GM21390 (cell line): ENCODE measurements around the gene DUSP5.
"Not testable (repeated sequence)": the region's sequence is repeated elsewhere in the genome, so short reads cannot be mapped to it uniquely, and the experiment has no call there.

Source experiments
- ATAC-seq: cut with Tn5 transposase; IDR thresholded peaks from one replicate; pipeline ENCODE4 v1.9.1; 2021; ENCODE audit not compliant: unreplicated experiment

Gene DUSP5

GRCh38 chr10:110512461-110513187, 14.9 kb downstream of the DUSP5 start:
- ATAC-seq = no peak

GRCh38 chr10:110513949-110514348, 16.2 kb downstream of the DUSP5 start:
- no peak for ATAC-seq

DNA sequence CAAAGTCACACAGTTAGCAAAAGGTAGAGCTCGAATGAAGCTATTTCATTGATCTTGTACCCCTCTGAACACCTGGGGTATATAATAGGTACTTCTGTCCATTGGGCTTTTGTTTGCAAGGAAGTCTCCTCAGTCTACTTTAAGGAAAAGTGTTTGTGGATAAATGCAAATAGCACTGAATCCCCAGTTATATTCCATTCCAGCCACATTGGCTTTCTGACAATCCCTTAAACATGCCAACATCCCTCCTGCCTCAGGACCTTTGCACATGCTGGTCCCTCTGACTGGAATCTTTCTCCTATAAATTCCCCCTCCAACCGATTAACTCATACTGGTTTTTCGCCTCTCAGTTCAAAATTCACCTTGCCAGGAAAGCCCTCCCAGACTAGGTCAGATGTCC, 17.1 kb downstream of the DUSP5 start:
- no peak for ATAC-seq

DNA sequence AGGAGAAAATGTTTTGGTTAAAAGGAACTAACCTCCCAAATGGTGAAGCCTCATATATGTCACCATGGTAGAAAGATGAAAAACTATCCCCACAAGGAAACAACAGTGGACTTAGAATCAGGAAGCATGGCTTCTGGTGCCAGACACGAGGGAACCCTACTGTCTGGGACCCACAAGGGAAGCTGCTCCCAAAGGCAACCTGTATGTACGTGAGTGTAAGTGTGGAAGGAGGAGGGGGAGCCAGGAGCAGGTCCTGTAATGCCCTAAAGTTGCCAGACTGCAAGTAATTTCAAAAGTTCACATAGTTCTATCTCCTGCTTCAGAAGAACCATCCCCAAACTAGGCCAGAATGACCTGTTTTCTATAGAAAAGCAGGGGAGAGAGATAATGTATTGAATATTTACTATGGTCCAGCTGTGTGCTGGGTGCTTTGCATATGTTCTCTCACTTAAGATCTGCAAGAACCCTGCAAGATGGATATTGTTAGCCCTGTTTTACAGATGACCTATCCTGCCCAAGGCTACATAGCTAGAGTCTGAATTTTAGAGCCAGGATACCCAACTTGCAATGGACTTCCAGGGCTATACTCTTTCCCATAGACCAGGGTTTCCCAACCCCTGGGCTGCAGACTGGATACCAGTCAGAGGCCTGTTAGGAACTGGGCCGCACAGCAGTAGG, 19.2 kb downstream of the DUSP5 start:
- no peak for ATAC-seq

GRCh38 chr10:110522365-110522988, 24.8 kb downstream of the DUSP5 start:
- no peak for ATAC-seq

DNA sequence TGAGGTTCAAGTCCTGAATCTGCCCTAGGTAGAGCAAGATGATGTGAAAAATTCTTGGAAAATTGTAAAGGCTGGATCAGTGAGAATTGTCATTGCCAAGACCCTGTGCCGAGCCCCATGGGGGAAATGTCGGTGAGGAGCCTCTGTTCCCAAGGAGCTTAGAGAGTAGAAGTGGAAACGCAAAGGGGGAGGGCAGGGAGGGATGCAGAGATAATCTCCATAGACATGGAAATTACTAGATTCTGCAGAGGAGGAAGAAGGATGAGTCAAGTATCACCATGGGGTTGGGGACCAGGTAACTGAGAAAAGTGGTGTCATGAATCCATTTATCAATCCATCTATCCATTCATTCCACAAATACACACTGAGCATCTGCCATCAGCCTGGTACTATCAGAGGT, 26.0 kb downstream of the DUSP5 start:
- ATAC-seq = no peak

GRCh38 chr10:110524179-110524858, 26.6 kb downstream of the DUSP5 start:
- no peak for ATAC-seq

GRCh38 chr10:110524859-110525232, 27.1 kb downstream of the DUSP5 start:
- ATAC-seq = no peak

GRCh38 chr10:110525349-110526260, 27.9 kb downstream of the DUSP5 start:
- no peak for ATAC-seq

DNA sequence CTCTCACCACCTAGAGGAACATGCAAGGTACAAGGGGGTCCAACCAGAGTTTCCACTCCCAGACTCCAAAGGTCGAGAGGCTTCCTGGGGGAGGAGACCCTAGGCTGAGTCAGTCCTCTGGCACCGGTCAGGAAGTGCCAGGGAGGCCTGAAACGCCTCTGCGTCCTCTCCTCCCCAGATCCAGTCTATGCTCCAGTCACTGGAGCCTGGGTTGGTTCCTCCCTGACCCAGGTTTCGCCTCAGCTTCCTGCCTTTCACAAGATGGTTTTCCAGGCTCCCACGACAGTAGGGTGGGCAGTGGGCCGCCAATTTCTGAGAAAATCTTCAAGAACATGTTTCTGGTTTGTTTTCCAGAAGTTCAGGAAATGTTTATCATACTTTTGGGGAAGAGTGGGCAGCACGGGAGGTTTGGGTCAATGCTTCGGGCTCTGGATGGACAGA, 30.0 kb downstream of the DUSP5 start:
- ATAC-seq = no peak

DNA sequence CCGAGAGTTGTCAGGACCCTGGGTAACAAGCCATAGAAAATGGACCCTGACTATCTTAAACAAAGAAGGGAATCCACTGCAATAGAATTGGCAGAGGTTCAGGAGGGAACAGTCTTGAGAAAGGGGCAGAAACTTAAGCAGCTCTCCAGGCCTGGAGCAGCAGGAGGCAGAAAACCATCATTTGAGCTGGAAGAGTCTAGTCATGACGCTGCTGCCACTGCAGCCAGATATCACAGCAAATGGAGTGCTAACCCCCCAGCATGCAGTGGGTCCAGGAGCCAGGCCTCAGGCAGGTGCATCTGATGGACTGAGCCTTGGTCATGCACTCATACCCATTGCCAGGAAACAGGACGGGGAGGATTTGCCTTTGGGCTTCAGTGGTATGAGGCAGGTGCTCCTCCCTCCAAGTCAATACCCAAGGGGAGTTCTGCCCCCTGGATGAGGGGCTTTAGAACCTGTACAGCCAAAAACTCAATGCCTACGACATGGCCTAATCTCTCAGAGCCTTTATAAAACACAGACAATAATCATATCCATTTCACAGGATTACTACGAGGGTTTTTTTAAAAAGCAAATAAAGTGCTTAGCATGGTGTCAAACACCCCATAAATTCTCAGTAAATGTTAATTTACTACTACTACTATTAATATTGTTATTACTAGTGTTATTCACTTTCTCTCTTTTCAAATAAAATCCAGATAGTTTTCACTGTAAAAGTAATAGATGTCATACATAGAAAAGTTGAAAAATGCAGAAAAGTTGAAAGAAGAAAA, 30.7 kb downstream of the DUSP5 start:
- ATAC-seq = peak; percentile 10

DNA sequence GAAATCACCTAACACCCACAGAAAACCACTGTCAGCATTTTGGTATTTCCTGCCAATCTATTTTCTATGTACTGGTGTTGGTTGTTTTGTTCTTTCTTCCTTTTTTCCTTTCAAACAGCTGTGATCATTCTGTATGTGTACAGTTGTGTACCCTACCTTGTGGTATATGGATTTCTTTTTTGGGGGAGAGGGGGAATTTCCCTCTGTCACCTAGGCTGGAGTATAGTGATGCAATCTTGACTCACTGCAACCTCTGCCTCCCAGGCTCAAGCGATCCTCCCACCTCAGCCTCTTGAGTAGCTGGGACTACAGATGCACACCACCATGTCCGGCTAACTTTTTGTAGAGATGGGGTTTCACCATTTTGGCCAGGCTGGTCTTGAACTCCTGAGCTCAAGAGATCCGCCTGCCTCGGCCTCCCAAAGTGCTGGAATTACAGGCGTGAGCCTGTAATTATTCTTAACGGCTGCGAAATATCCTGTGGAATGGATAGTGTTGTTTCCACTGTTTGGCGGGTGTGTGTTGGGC, 31.4 kb downstream of the DUSP5 start:
- ATAC-seq = peak; percentile 70

DNA sequence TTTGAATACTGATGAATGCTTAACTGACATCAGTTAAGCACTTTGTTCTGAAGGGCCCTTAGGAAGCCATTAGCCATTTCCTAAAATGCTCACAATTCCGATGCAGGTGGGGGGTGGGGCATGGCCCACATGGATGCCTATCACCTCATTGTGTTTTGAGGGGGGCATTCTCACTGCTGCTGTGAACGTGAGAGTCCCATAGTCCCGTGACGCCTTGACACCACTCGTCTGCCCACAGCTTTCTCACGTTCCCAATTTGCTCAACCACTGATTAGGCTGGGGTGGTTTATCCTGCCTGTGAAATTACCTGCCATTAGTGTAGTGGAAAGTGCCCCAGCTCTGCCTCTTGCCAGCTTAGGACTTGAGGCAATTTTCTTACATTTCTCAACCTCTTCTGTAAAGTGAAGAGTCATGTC, 31.9 kb downstream of the DUSP5 start:
- ATAC-seq = no peak

- ATAC-seq = no peak
These were observed 32.6 kb downstream of the DUSP5 start for GRCh38 chr10:110530131-110530831.

DNA sequence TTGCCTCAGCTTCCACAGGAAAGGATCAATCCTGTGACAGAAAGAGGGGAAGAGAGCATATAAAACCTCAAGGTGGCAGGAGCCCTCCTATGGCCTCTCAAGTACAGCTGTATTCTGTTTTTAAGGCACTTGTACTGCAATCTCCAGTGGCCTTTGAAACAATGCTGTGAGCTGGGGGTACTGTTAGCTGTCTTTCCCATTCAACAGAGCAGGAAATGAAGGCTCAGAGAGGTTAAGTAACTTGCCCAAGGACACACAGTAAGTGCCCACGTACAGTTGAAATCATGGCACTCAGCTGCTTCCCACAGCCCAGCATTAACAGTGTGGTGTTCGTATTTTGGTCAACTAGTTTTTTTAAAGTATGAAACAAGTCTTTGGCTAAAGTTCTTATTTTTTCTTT, 34.0 kb downstream of the DUSP5 start:
- no peak for ATAC-seq

- ATAC-seq = not testable (repeated sequence)
These were observed 34.9 kb downstream of the DUSP5 start for GRCh38 chr10:110532628-110533027.

DNA sequence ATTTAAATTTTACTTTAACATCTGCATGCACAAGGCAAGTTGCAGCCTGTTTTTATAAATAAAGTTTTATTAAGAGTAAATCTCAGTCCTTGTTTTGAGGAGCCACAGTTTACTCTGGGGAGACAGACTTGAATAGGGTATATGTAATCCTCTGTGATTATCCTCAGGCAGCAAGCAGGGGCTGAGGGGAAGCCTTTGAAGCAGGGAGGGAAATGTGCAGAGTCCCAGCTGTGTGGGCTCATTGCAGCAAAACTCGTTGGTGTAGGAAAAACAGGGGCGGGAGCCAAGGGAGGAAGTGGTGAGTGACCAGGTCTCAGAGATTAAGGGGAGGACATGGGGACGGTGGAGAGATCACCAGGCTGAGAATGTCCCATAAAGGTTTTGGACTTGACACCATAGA, 35.4 kb downstream of the DUSP5 start:
- no peak for ATAC-seq

GRCh38 chr10:110534571-110534970, 36.9 kb downstream of the DUSP5 start:
- ATAC-seq = no peak
